Caco-2 (cell line): ENCODE data around the gene SHKBP1. TPM values are rescaled to one million over a fixed set of nuclear protein-coding genes. Genes with fewer than 3 reads are reported as not detected.

Experiments used
- BruUV-seq: library from RNA; stranded (reverse); fragments of 400-500 nt; replicated peaks from 2 replicates; lab custom pipeline; 2021; lab: Mats Ljungman, UMichigan
- CTCF ChIA-PET: fragments of 300-600 bp; sonication (Branson Sonifier 250); formaldehyde crosslinking; loops from one replicate; lab custom pipeline; 2022; ENCODE audit warnings: antibody characterized with exemption; lab: Charles Lee
- POLR2A ChIA-PET: fragments of 300-600 bp; sonication (Branson Sonifier 250); formaldehyde crosslinking; loops from one replicate; lab custom pipeline; 2022; ENCODE audit warnings: antibody characterized with exemption; lab: Charles Lee
- DNase-seq, 2 experiments: peaks; one replicate each; pipeline versions ENCODE4 v3.0.0 to v3.0.0-alpha.2; 2020 to 2022
- H3K27me3 ChIP-seq: replicated peaks from 2 replicates; pipeline ENCODE4 v1.6.0; 2011; ENCODE audit warnings: low read length; ENCODE audit not compliant: control insufficient read depth, insufficient read depth
- H3K36me3 ChIP-seq: 2 replicates; pipeline ENCODE4 v1.5.1; 2011; ENCODE audit warnings: low read length; ENCODE audit not compliant: control insufficient read depth, insufficient read depth
- H3K4me1 ChIP-seq: fragments of 250-450 bp; sonication (Bioruptor Pico); 2 replicates; pipeline ENCODE4 v1.5.1; 2020; ENCODE audit warnings: mild to moderate bottlenecking
- H3K4me3 ChIP-seq: 2 replicates; pipeline ENCODE4 v1.5.1; 2011; ENCODE audit warnings: low read depth, mild to moderate bottlenecking, control low read depth, low read length
- H3K9me3 ChIP-seq: fragments of 250-450 bp; sonication (Bioruptor Pico); 2 replicates; pipeline ENCODE4 v1.5.1; 2020; ENCODE audit warnings: mild to moderate bottlenecking, moderate library complexity
- H3K27ac Mint-ChIP-seq: one replicate; pipeline ENCODE4 v1.8.0; 2022; ENCODE audit warnings: mixed read lengths; ENCODE audit not compliant: unreplicated experiment
- H3K27me3 Mint-ChIP-seq: one replicate; pipeline ENCODE4 v1.8.0; 2022; ENCODE audit warnings: mixed read lengths; ENCODE audit not compliant: insufficient read depth, unreplicated experiment
- H3K36me3 Mint-ChIP-seq: one replicate; pipeline ENCODE4 v1.8.0; 2022; ENCODE audit warnings: mild to moderate bottlenecking, mixed read lengths; ENCODE audit not compliant: insufficient read depth, unreplicated experiment
- H3K4me1 Mint-ChIP-seq: one replicate; pipeline ENCODE4 v1.8.0; 2022; ENCODE audit warnings: low read depth, mixed read lengths; ENCODE audit not compliant: unreplicated experiment
- H3K4me3 Mint-ChIP-seq: one replicate; pipeline ENCODE4 v1.8.0; 2022; ENCODE audit warnings: mild to moderate bottlenecking, moderate library complexity, mixed read lengths; ENCODE audit not compliant: unreplicated experiment
- H3K9me3 Mint-ChIP-seq: one replicate; pipeline ENCODE4 v1.8.0; 2022; ENCODE audit warnings: mixed read lengths; ENCODE audit not compliant: unreplicated experiment
- CTCF ChIP-seq, 2 experiments: fragments of 200-600 bp in 1 of 2; IDR thresholded peaks; 1 replicate in 1 of 2; 2 replicates in 1 of 2; pipeline versions ENCODE4 v1.5.1 to v1.8.0; 2011 to 2022; ENCODE audit warnings: antibody characterized with exemption in 1 of 2, control low read depth in 1 of 2, inconsistent platforms in 1 of 2, low read depth in 1 of 2, low read length in 1 of 2, mild to moderate bottlenecking in 1 of 2, moderate library complexity in 1 of 2; ENCODE audit not compliant: insufficient read depth in 1 of 2, severe bottlenecking in 1 of 2, unreplicated experiment in 1 of 2
- intact Hi-C: fragments of 100-400 bp; cut with micrococcal nuclease; formaldehyde crosslinking; loops from one replicate; pipeline ENCODE4 v1.10.0; 2022; ENCODE audit not compliant: unreplicated experiment
- total RNA-seq: library from RNA; stranded (reverse); gene quantifications from 2 replicates; pipeline ENCODE4 v1.2.3, GENCODE V29; 2022

SHKBP1 gene
- total RNA-seq, 1 experiment from 2014 or later = 82.6 TPM

DNA sequence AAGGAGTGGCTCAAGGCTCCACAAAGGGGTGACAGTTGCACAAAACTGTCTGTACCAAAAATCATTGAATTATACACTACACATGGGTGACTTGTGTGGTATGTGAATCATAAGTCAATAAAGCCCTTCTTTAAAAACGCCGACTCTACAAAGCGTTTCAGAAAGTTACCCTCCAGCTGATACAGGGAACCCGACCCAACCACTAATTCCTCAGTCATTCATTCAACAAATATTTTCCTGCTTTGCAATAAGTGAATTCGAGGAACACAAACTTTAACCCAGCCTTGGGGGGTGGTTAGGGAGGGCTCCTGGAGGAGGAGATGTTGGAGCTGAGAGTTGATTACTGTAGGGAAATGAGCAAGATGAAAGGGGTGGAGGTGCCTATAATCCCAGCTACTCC is 56.5 kb downstream of the SHKBP1 start:
- peaks cover 7% of the 10 kb centered on the region for H3K4me1 Mint-ChIP-seq
- POLR2A ChIA-PET = interaction anchor here (1.0 kb wide), 1 partner anchor 29 kb away, joined by 4 read pairs; no protein-coding TSS in a partner anchor
- peaks cover 2% of the 10 kb centered on the region for H3K27me3 Mint-ChIP-seq
- TF ChIP-seq CTCF (IDR thresholded peaks at IDR 0.05; ENCODE audit: insufficient read depth in 1 of 2, low read depth in 1 of 2, low read length in 1 of 2, severe bottlenecking in 1 of 2, unreplicated experiment in 1 of 2) = no peak
- H3K4me3 Mint-ChIP-seq = peak overlapping the region; percentile 65
- BruUV-seq = no TSS peak
- no peaks in the 10 kb centered on the region for H3K36me3 Mint-ChIP-seq
- peaks cover 2% of the 10 kb centered on the region; the same call in 1 of the 2 replicates for H3K27me3 ChIP-seq
- H3K4me3 ChIP-seq = no peak overlapping the region
- CTCF ChIA-PET = interaction anchor here (3.1 kb wide), 1 partner anchor 29 kb away, joined by 45 read pairs; no protein-coding TSS in a partner anchor
- H3K9me3 ChIP-seq = no peaks in the 10 kb centered on the region
- no peak overlapping the region for H3K27ac Mint-ChIP-seq
- DNase-seq = no peak
- H3K9me3 Mint-ChIP-seq = no peaks in the 10 kb centered on the region
- intact Hi-C loops = no loop called here
- H3K36me3 ChIP-seq = no peaks in the 10 kb centered on the region
- peaks cover 5% of the 10 kb centered on the region for H3K4me1 ChIP-seq

GRCh38 chr19:40638327-40638726 is 61.7 kb downstream of the SHKBP1 start:
- no peak for TF ChIP-seq CTCF (IDR thresholded peaks at IDR 0.05; ENCODE audit: insufficient read depth in 1 of 2, low read depth in 1 of 2, low read length in 1 of 2, severe bottlenecking in 1 of 2, unreplicated experiment in 1 of 2)
- Mint-ChIP-seq H3K27ac (no peak overlapping the region), H3K4me1 (peaks cover 5% of the 10 kb centered on the region), H3K9me3 (no peaks in the 10 kb centered on the region), H3K4me3 (no peak overlapping the region), H3K27me3 (peaks cover 2% of the 10 kb centered on the region), H3K36me3 (no peaks in the 10 kb centered on the region)
- CTCF ChIA-PET = interaction anchor here (0.7 kb wide), 2 partner anchors 15 to 33 kb away, joined by 3 to 4 read pairs; no protein-coding TSS in a partner anchor
- H3K27me3 ChIP-seq = peaks cover 2% of the 10 kb centered on the region; the same call in 1 of the 2 replicates
- H3K4me3 ChIP-seq = no peak overlapping the region
- no peaks in the 10 kb centered on the region for H3K9me3 ChIP-seq
- no TSS peak for BruUV-seq
- H3K4me1 ChIP-seq = peaks cover 5% of the 10 kb centered on the region
- intact Hi-C loops = no loop called here
- H3K36me3 ChIP-seq = no peaks in the 10 kb centered on the region
- POLR2A ChIA-PET = interaction anchor here (0.7 kb wide), 1 partner anchor 777 kb away, joined by 3 read pairs; no protein-coding TSS in a partner anchor
- no peak for DNase-seq

DNA sequence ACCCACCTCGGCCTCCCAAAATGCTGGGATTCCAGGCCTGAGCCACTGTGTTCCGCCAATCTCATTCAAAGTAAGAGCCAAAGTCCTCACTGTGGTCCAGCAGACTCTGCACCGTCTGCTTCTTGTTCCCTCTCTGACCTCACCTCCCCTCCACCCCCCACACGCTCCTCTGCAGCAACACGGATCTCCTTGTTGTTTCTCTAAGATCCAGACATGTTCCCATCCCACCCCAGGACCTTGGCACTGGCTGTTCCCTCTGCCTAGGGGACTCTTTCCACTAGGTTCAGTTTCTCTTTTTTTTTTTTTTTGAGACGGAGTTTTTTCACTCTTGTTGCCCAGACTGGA is 62.9 kb downstream of the SHKBP1 start:
- H3K9me3 Mint-ChIP-seq = no peaks in the 10 kb centered on the region

More for the DNA sequence above, 62.9 kb downstream of the SHKBP1 start:
- Histone ChIP-seq H3K4me1 (no peaks in the 10 kb centered on the region), H3K36me3 (no peaks in the 10 kb centered on the region), H3K27me3 (peaks cover 2% of the 10 kb centered on the region; the same call in 1 of the 2 replicates), H3K9me3 (no peaks in the 10 kb centered on the region), H3K4me3 (no peak overlapping the region)
- no peak for DNase-seq
- Mint-ChIP-seq H3K27ac (no peak overlapping the region), H3K27me3 (peaks cover 2% of the 10 kb centered on the region), H3K36me3 (no peaks in the 10 kb centered on the region), H3K4me3 (no peak overlapping the region), H3K4me1 (no peaks in the 10 kb centered on the region)
- no peak for TF ChIP-seq CTCF (IDR thresholded peaks at IDR 0.05; ENCODE audit: insufficient read depth in 1 of 2, low read depth in 1 of 2, low read length in 1 of 2, severe bottlenecking in 1 of 2, unreplicated experiment in 1 of 2)
- BruUV-seq = no TSS peak
- intact Hi-C loops = no loop called here
- ChIA-PET CTCF (interaction anchor here (0.7 kb wide), 1 partner anchor 25 kb away, joined by 3 read pairs; no protein-coding TSS in a partner anchor), POLR2A (no interaction called here)
